Pancreas (tissue), 10 donors: ENCODE results near the gene IGSF3. TPM values are rescaled to one million over a fixed set of nuclear protein-coding genes. Genes with fewer than 3 reads are reported as not detected.

Source experiments
- ATAC-seq, 4 donors: fragments of 200-7000 bp; cut with Tn5 transposase; one replicate each; pipeline versions ENCODE4 v1.8.0 to v1.9.1; 2020; ENCODE audit warnings: mild to moderate bottlenecking in 4 of 4, moderate library complexity in 4 of 4
- DNase-seq, 6 donors: peaks; one replicate each; pipeline ENCODE4 v3.0.0-alpha.2; 2020
- FAIRE-seq: peaks from 2 replicates; lab custom pipeline; 2012; peaks lifted over from hg19 to GRCh38; lab: Jason Lieb, UNC
- H3K27ac ChIP-seq, 4 donors: fragments of 200-600 bp; sonication (generic); 1 replicate in 3 of 4; 2 replicates in 1 of 4; pipeline versions ENCODE4 v1.5.0 to v1.8.0; 2020
- H3K27me3 ChIP-seq, 4 donors: fragments of 200-600 bp; one replicate each; pipeline ENCODE4 v1.8.0; 2021
- H3K36me3 ChIP-seq, 3 donors: fragments of 200-600 bp; sonication (generic) in 1 of 3; one replicate each; pipeline versions ENCODE4 v1.5.0 to v1.8.0; 2020 to 2021
- H3K4me1 ChIP-seq, 3 donors: fragments of 200-600 bp; one replicate each; pipeline ENCODE4 v1.8.0; 2021
- H3K4me3 ChIP-seq, 4 donors: fragments of 200-600 bp; sonication (generic) in 2 of 4; one replicate each; pipeline versions ENCODE4 v1.5.0 to v1.8.0; 2020 to 2021
- H3K9me3 ChIP-seq, 4 donors: fragments of 200-600 bp; one replicate each; pipeline ENCODE4 v1.8.0; 2021
- CTCF ChIP-seq, 4 donors: fragments of 200-600 bp; sonication (generic) in 3 of 4; IDR thresholded peaks; one replicate each; pipeline versions ENCODE4 v1.5.0 to v1.8.0; 2021; ENCODE audit warnings: antibody characterized with exemption in 4 of 4
- WGBS, 2 donors: extraction: QIAGEN DNeasy Blood & Tissue Kit; methylation state at CpG; one replicate each; pipeline ENCODE4 v1.1.7; 2013; 5-methylcytosine and 5-hydroxymethylcytosine counted together
- intact Hi-C, 3 donors: fragments of 100-400 bp; cut with DNase I; formaldehyde crosslinking; loops; one replicate each; pipeline versions ENCODE4 v1.11.1 to v1.14.2; 2022
- polyA plus RNA-seq, 2 donors: library from polyadenylated mRNA; stranded (reverse); fragments of 200-250 nt; gene quantifications; one replicate each; pipeline ENCODE4 v1.2.3, GENCODE V29; 2013
- total RNA-seq, 6 donors: library from RNA; stranded (reverse); fragmentation: NEBNext Ultra II Directional in 4 of 6; extraction: Animal tissue kit (Norgen Biotek cat#: 25700) in 4 of 6; gene quantifications; one replicate each; pipeline versions ENCODE4 v1.2.1 to v1.2.4, GENCODE V29; 2021 to 2023
- donor health status: healthy with polysubstance abuse.
- donor health status: DM: no; HTN: no; CAD: no; lungs with moderate emphysema.
- donor health status: DM: no; HTN: no; CAD: no.
- donor health status: control.
- donor health status: control.
- donor health status: Bipolar disorder and iron deficiency.
- donor health status: DM: yes; HTN: yes; CAD: no.
- donor health status: DM: no; HTN: no; CAD: no.
- donor health status: DM: no; HTN: no; CAD: no.
- donor health status: DM: yes; HTN: yes; CAD: no.

IGSF3 gene
- total and polyA plus RNA-seq, 8 donors = 1.8 to 10.5 (median 2.7) TPM

GRCh38 chr1:116537898-116538297, 129.6 kb downstream of the IGSF3 start:
- DNase-seq (no peak), FAIRE-seq (no peak), ATAC-seq (no peak)
- 95 to 98% methylated on average over 1 of the region's 1 CpG for WGBS, 2 donors
- Histone ChIP-seq H3K36me3 (no peaks in the 10 kb centered on the region), H3K4me1 (no peaks in the 10 kb centered on the region), H3K9me3 (no peaks in the 10 kb centered on the region), H3K27ac (no peak overlapping the region), H3K4me3 (no peak overlapping the region), H3K27me3 (no peaks in the 10 kb centered on the region)
- TF ChIP-seq CTCF (IDR thresholded peaks at IDR 0.05) = no peak
- intact Hi-C loops = no loop called here

- H3K4me1 ChIP-seq = no peaks in the 10 kb centered on the region
- H3K4me3 ChIP-seq = no peak overlapping the region
- ATAC-seq (no peak), FAIRE-seq (no peak), DNase-seq (no peak)
- no peak for TF ChIP-seq CTCF (IDR thresholded peaks at IDR 0.05)
- 80 to 81% methylated on average over 3 of the region's 3 CpGs for WGBS, 2 donors
- H3K27me3 ChIP-seq = no peaks in the 10 kb centered on the region
- no peaks in the 10 kb centered on the region for H3K9me3 ChIP-seq
- intact Hi-C loops = no loop called here
- no peak overlapping the region for H3K27ac ChIP-seq
- no peaks in the 10 kb centered on the region for H3K36me3 ChIP-seq
These were observed 130.3 kb downstream of the IGSF3 start for GRCh38 chr1:116537040-116537831.

GRCh38 chr1:116534014-116534739, 133.4 kb downstream of the IGSF3 start:
- H3K27ac ChIP-seq = no peak overlapping the region
- TF ChIP-seq CTCF (IDR thresholded peaks at IDR 0.05) = no peak
- no peak overlapping the region for H3K4me3 ChIP-seq
- FAIRE-seq = no peak
- no peak for ATAC-seq
- no peaks in the 10 kb centered on the region for H3K4me1 ChIP-seq
- H3K36me3 ChIP-seq = no peaks in the 10 kb centered on the region
- no peaks in the 10 kb centered on the region for H3K9me3 ChIP-seq
- H3K27me3 ChIP-seq = no peaks in the 10 kb centered on the region
- intact Hi-C loops = no loop called here
- DNase-seq = no peak
- WGBS, 2 donors = 85 to 86% methylated on average over 45 of the region's 45 CpGs

- no peaks in the 10 kb centered on the region for H3K9me3 ChIP-seq
- ATAC-seq (no peak), FAIRE-seq (no peak), DNase-seq (no peak)
- H3K27me3 ChIP-seq = no peaks in the 10 kb centered on the region
- no peaks in the 10 kb centered on the region for H3K36me3 ChIP-seq
- no peaks in the 10 kb centered on the region for H3K4me1 ChIP-seq
- H3K4me3 ChIP-seq = no peak overlapping the region
- no peak for TF ChIP-seq CTCF (IDR thresholded peaks at IDR 0.05)
- WGBS, 2 donors = 85 to 91% methylated on average over 3 of the region's 3 CpGs
- intact Hi-C loops = no loop called here
- H3K27ac ChIP-seq = no peak overlapping the region
These were observed 134.1 kb downstream of the IGSF3 start for GRCh38 chr1:116533429-116533820.
